ENCODE data around the gene EIF3M.

DNA sequence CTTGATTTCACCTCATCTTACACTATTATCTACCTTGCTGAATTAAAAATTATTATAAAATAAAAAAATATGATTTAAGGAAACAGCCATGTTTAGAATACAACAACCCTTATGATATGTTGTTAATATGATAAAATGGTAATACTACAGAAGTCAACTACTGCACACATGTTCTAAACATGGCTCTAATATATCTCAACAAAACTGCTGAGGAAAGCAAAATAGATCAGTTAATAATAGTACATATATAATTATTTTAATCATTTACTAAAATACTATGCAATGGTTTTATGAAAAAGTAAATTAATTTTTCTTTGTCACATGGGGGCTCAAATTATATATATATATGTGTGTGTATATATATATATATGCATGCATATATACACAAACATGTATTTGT, 57.7 kb downstream of the EIF3M start:
- TF ChIP-seq EZH2 (IDR thresholded peaks at IDR 0.05; ENCODE audit: insufficient read depth, poor library complexity, severe bottlenecking) (no peak), EZH2phosphoT487 (IDR thresholded peaks at IDR 0.05; ENCODE audit: insufficient read depth, low read depth) (no peak)
